Heart left ventricle (tissue), 16 donors: ENCODE results near the gene RAB3D. TPM values are rescaled to one million over a fixed set of nuclear protein-coding genes. Genes with fewer than 3 reads are reported as not detected.
"Not testable (repeated sequence)": the region's sequence is repeated elsewhere in the genome, so short reads cannot be mapped to it uniquely, and the experiment has no call there.

Experiments used
- ATAC-seq, 4 donors: fragments of 200-7000 bp; cut with Tn5 transposase; one replicate each; pipeline ENCODE4 v1.9.1; 2020 to 2022; ENCODE audit warnings: moderate library complexity in 4 of 4, mild to moderate bottlenecking in 3 of 4, moderate number of reproducible peaks in 1 of 4
- DNase-seq, 5 donors: peaks; one replicate each; pipeline ENCODE4 v3.0.0-alpha.2; 2020
- H3K27ac ChIP-seq, 12 donors: fragments of 200-600 bp; sonication (generic) in 4 of 12; one replicate each; pipeline versions ENCODE4 v1.5.0 to v1.8.0; 2016 to 2022; ENCODE audit warnings: mild to moderate bottlenecking in 2 of 12
- H3K27me3 ChIP-seq, 9 donors: fragments of 200-600 bp; sonication (generic) in 2 of 9; one replicate each; pipeline versions ENCODE4 v1.5.1 to v1.8.0; 2016 to 2022; ENCODE audit warnings: mild to moderate bottlenecking in 3 of 9
- H3K36me3 ChIP-seq, 9 donors: fragments of 200-600 bp; sonication (generic) in 2 of 9; one replicate each; pipeline versions ENCODE4 v1.5.0 to v1.8.0; 2018 to 2022; ENCODE audit warnings: mild to moderate bottlenecking in 2 of 9
- H3K4me1 ChIP-seq, 12 donors: fragments of 200-600 bp; sonication (generic) in 4 of 12; one replicate each; pipeline versions ENCODE4 v1.5.0 to v1.8.0; 2016 to 2022; ENCODE audit warnings: mild to moderate bottlenecking in 3 of 12
- H3K4me3 ChIP-seq, 12 donors: fragments of 200-600 bp; sonication (generic) in 4 of 12; one replicate each; pipeline versions ENCODE4 v1.5.0 to v1.8.0; 2017 to 2022; ENCODE audit warnings: mild to moderate bottlenecking in 9 of 12, moderate library complexity in 4 of 12
- H3K9me3 ChIP-seq, 12 donors: fragments of 200-600 bp; sonication (generic) in 4 of 12; one replicate each; pipeline versions ENCODE4 v1.5.0 to v1.8.0; 2016 to 2022; ENCODE audit warnings: mild to moderate bottlenecking in 1 of 12
- CTCF ChIP-seq, 12 donors: fragments of 200-600 bp; sonication (generic) in 4 of 12; IDR thresholded peaks; one replicate each; pipeline versions ENCODE4 v1.5.0 to v1.8.0; 2018 to 2022; ENCODE audit warnings: antibody characterized with exemption in 12 of 12, mild to moderate bottlenecking in 5 of 12
- POLR2A ChIP-seq, 2 donors: fragments of 450-650 bp; IDR thresholded peaks; one replicate each; pipeline ENCODE4 v1.6.1; 2017; ENCODE audit warnings: antibody characterized with exemption in 2 of 2, mild to moderate bottlenecking in 2 of 2, moderate library complexity in 2 of 2
- WGBS, 4 donors: extraction: QIAGEN DNeasy Blood & Tissue Kit in 2 of 4; methylation state at CpG; one replicate each; pipeline versions ENCODE4 v1.1.5 to v1.1.7; 2013 to 2018; 5-methylcytosine and 5-hydroxymethylcytosine counted together
- intact Hi-C, 10 donors: fragments of 100-400 bp; cut with DNase I; formaldehyde crosslinking; loops; one replicate each; pipeline versions ENCODE4 v1.11.1 to v1.14.2; 2022
- polyA plus RNA-seq, 2 donors: library from polyadenylated mRNA; stranded (reverse); fragments of 200-250 nt; gene quantifications; one replicate each; pipeline ENCODE4 v1.2.3, GENCODE V29; 2013
- total RNA-seq, 9 donors: library from RNA; depleted of rRNA in 2 of 9; stranded (reverse); fragments of >200 nt in 2 of 9; fragmentation: NEBNext Ultra II Directional in 3 of 9; extraction: Animal tissue kit (Norgen Biotek cat#: 25700) in 3 of 9; gene quantifications; one replicate each; pipeline versions ENCODE4 v1.1.0 to v1.2.4, GENCODE V29; 2016 to 2023
- donor health status: ischemic (EF 13 %, LVEDD 7.1; RV severe dilation, severe dysfunction).
- donor health status: healthy with polysubstance abuse.
- donor health status: DM: no; HTN: yes; CAD: no.
- donor health status: DM: no; HTN: no; CAD: no.
- donor health status: ischemic (EF 25% LVEDD 6.9; RV normal size, moderate dysfunction).
- donor health status: ischemic (EF 25% LVEDD 5.7; RV mildly dilated, moderate dysfunction).
- donor health status: healthy.
- donor health status: DM: yes; HTN: yes; CAD: no.
- donor health status: ischemic (EF 35%, LVEDD 5.7; RV mildly dilated, moderate dysfunction).
- donor health status: nonischemic (EF 11% LVEDD 7.7; RV severe dilation, severe dysfunction).
- donor health status: DM: yes; HTN: yes; CAD: no.
- donor health status: PGD.
- donor health status: ischemic (EF 29% LVEDD 5.4; RV normal size, mild dysfunction).
- donor health status: nonischemic (EF 23%, LVEDD 6.1; RV moderate dilation, normal function).

Gene RAB3D
- total and polyA plus RNA-seq, 11 donors, result 2.5 to 15.1 (median 7.2) TPM

- peak overlapping the region in 11 of 12 donors; percentile 36 to 89 (median 69) for H3K27ac ChIP-seq
- WGBS, 4 donors, result 71 to 79% (median 76%) methylated on average over 5 of the region's 5 CpGs
- peaks cover 0 to 62% (median 16%) of the 10 kb centered on the region in 12 donors for H3K4me1 ChIP-seq
- TF ChIP-seq POLR2A (IDR thresholded peaks at IDR 0.05) (no peak), CTCF (IDR thresholded peaks at IDR 0.05) (no peak)
- ATAC-seq, result peak in 1 of 4 donors; percentile 5
- no peak for DNase-seq
- peaks cover 0 to 34% (median 15%) of the 10 kb centered on the region in 9 donors for H3K36me3 ChIP-seq
- intact Hi-C loops, result no loop called here
- no peaks in the 10 kb centered on the region for H3K27me3 ChIP-seq
- H3K4me3 ChIP-seq, result peak overlapping the region in 1 of 12 donors; percentile 12
- H3K9me3 ChIP-seq, result no peaks in the 10 kb centered on the region
Measured at GRCh38 chr19:11323601-11324078, 15.8 kb downstream of the RAB3D start.

GRCh38 chr19:11322269-11323024, 17.0 kb downstream of the RAB3D start:
- H3K4me1 ChIP-seq, result peaks cover 0 to 67% (median 16%) of the 10 kb centered on the region in 12 donors
- no peaks in the 10 kb centered on the region for H3K9me3 ChIP-seq
- peaks cover 0 to 22% (median 10%) of the 10 kb centered on the region in 9 donors for H3K36me3 ChIP-seq
- TF ChIP-seq CTCF (IDR thresholded peaks at IDR 0.05), result no peak
- TF ChIP-seq POLR2A (IDR thresholded peaks at IDR 0.05), result no peak
- H3K4me3 ChIP-seq, result no peak overlapping the region
- DNase-seq, result peak in 1 of 5 donors; percentile 15
- H3K27me3 ChIP-seq, result no peaks in the 10 kb centered on the region
- H3K27ac ChIP-seq, result peak overlapping the region in 7 of 12 donors; percentile 1 to 74 (median 28)
- no peak for ATAC-seq
- WGBS, 4 donors, result 70 to 78% (median 76%) methylated on average over 7 of the region's 7 CpGs
- intact Hi-C loops, result no loop called here

- no peaks in the 10 kb centered on the region for H3K9me3 ChIP-seq
- ATAC-seq (no peak), DNase-seq (peak in 1 of 5 donors; percentile 12)
- H3K36me3 ChIP-seq, result peaks cover 0 to 12% (median under 1%) of the 10 kb centered on the region in 9 donors
- intact Hi-C loops, result no loop called here
- H3K4me1 ChIP-seq, result peaks cover 0 to 72% (median 16%) of the 10 kb centered on the region in 12 donors
- no peaks in the 10 kb centered on the region for H3K27me3 ChIP-seq
- WGBS, 4 donors, result 80 to 86% (median 81%) methylated on average over 14 of the region's 14 CpGs
- no peak for TF ChIP-seq CTCF (IDR thresholded peaks at IDR 0.05)
- TF ChIP-seq POLR2A (IDR thresholded peaks at IDR 0.05), result no peak
- H3K27ac ChIP-seq, result peak overlapping the region in 5 of 12 donors; percentile 8 to 74 (median 28)
- H3K4me3 ChIP-seq, result no peak overlapping the region
Measured at GRCh38 chr19:11321191-11322126, 18.0 kb downstream of the RAB3D start.

- Histone ChIP-seq H3K4me1 (peaks cover 0 to 70% (median 16%) of the 10 kb centered on the region in 12 donors), H3K27ac (peak overlapping the region in 1 of 12 donors; percentile 74)
- H3K9me3 ChIP-seq, H3K4me3 ChIP-seq, H3K36me3 ChIP-seq, intact Hi-C loops, H3K27me3 ChIP-seq, ATAC-seq: not testable (repeated sequence)
- 76 to 85% (median 81%) methylated on average over 9 of the region's 9 CpGs for WGBS, 4 donors
- DNase-seq, result peak in 1 of 5 donors; percentile 10
Measured at GRCh38 chr19:11320278-11320995, 19.0 kb downstream of the RAB3D start.
